K562 (cell line): ENCODE data around the gene OLR1. TPM values are rescaled to one million over a fixed set of nuclear protein-coding genes. Genes with fewer than 3 reads are reported as not detected.

ENCODE experiments used
- HNRNPLL ChIP-seq: fragments of 200-400 bp; formaldehyde crosslinking; IDR thresholded peaks from 2 replicates; pipeline ENCODE4 v1.6.1; 2017; ENCODE audit warnings: low read length, low read depth, mild to moderate bottlenecking; ENCODE audit not compliant: poor library complexity, severe bottlenecking
- KDM1A ChIP-seq, 2 experiments: fragments of 450-650 bp; IDR thresholded peaks; 2 replicates each; pipeline ENCODE4 v1.6.1; 2016; ENCODE audit warnings: mild to moderate bottlenecking in 2 of 2
- NFATC3 ChIP-seq: fragments of 450-650 bp; IDR thresholded peaks from 2 replicates; pipeline ENCODE4 v1.6.1; 2017; ENCODE audit warnings: mild to moderate bottlenecking
- NFXL1 ChIP-seq: fragments of 450-650 bp; formaldehyde crosslinking; IDR thresholded peaks from 2 replicates; pipeline ENCODE4 v1.4.0; 2021; ENCODE audit warnings: mild to moderate bottlenecking
- POLR2G ChIP-seq: fragments of 200-400 bp; formaldehyde crosslinking; IDR thresholded peaks from 2 replicates; pipeline ENCODE4 v1.6.1; 2017; ENCODE audit warnings: low read depth, mild to moderate bottlenecking, antibody characterized with exemption, low read length, moderate library complexity
- RBBP5 ChIP-seq: fragments of 200-600 bp; sonication (generic); IDR thresholded peaks from 2 replicates; pipeline ENCODE4 v1.6.1; 2012; ENCODE audit warnings: borderline replicate concordance, mild to moderate bottlenecking, low read length, control low read depth, inconsistent platforms; ENCODE audit not compliant: insufficient read depth, poor library complexity, severe bottlenecking
- RBM15 ChIP-seq: fragments of 200-400 bp; formaldehyde crosslinking; IDR thresholded peaks from 2 replicates; pipeline ENCODE4 v1.6.1; 2018; ENCODE audit warnings: mild to moderate bottlenecking, low read length, moderate library complexity; ENCODE audit not compliant: insufficient read depth
- SIN3B ChIP-seq: fragments of 450-650 bp; IDR thresholded peaks from 2 replicates; pipeline ENCODE4 v1.6.1; 2017; ENCODE audit warnings: low read depth, mild to moderate bottlenecking, moderate library complexity
- TAF9B ChIP-seq: fragments of 450-650 bp; IDR thresholded peaks from 2 replicates; pipeline ENCODE4 v1.6.1; 2018; ENCODE audit warnings: mild to moderate bottlenecking; ENCODE audit not compliant: partially characterized antibody
- ZNF785 ChIP-seq: fragments of 250-450 bp; sonication (Bioruptor Pico); IDR thresholded peaks from 2 replicates; pipeline ENCODE4 v1.4.0; 2020; ENCODE audit warnings: mild to moderate bottlenecking
- ZNF830 ChIP-seq: fragments of 250-450 bp; sonication (Bioruptor Pico); IDR thresholded peaks from 2 replicates; pipeline ENCODE4 v1.5.0; 2021; ENCODE audit warnings: mild to moderate bottlenecking
- polyA plus RNA-seq, 8 experiments: library from polyadenylated mRNA; depleted of rRNA in 4 of 8; stranded (reverse) in 5 of 8; unstranded in 3 of 8; fragments of >200 nt; fragmentation: Nextera tagmentation in 2 of 8; fragmentation: Illumina TruSeq in 1 of 8; extraction: Ambion mirVana in 2 of 8; extraction: Trizol in 1 of 8; gene quantifications; 2 replicates each; pipeline versions ENCODE4 v1.2.1 to v1.2.3, GENCODE V29; 2011 to 2014; ENCODE audit warnings: inconsistent platforms in 1 of 8, missing spikeins in 1 of 8
- total RNA-seq, 7 experiments: library from RNA; depleted of rRNA in 6 of 7; stranded (reverse); fragments of >200 nt in 6 of 7; fragmentation: Illumina TruSeq in 2 of 7; extraction: Trizol in 2 of 7; gene quantifications; 2 replicates each; pipeline versions ENCODE4 v1.2.1 to v1.2.3, GENCODE V29; 2011 to 2021; ENCODE audit warnings: low replicate concordance in 1 of 7
- TF ChIP-seq, protein P1 (sequence below): fragments of 450-650 bp; IDR thresholded peaks from 2 replicates; pipeline ENCODE4 v1.6.1; 2017; ENCODE audit warnings: antibody characterized with exemption, mild to moderate bottlenecking
- TF ChIP-seq, protein P2 (sequence below): fragments of 450-650 bp; IDR thresholded peaks from 2 replicates; pipeline ENCODE4 v1.6.1; 2018; ENCODE audit not compliant: partially characterized antibody
- TF ChIP-seq, protein P3 (sequence below): fragments of 200-800 bp; sonication (Bioruptor generic); IDR thresholded peaks from 2 replicates; pipeline ENCODE4 v1.6.1; 2017; ENCODE audit warnings: missing genetic modification characterization, missing compliant biosample characterization
- TF ChIP-seq, protein P4 (sequence below): fragments of 450-650 bp; IDR thresholded peaks from 2 replicates; pipeline ENCODE4 v1.6.1; 2017; ENCODE audit warnings: mild to moderate bottlenecking, moderate library complexity

Gene OLR1
- total and polyA plus RNA-seq, 9 of the 15 experiments (the other 6 are each of a cell fraction or from before 2014, with no cell fraction given): not detected

DNA sequence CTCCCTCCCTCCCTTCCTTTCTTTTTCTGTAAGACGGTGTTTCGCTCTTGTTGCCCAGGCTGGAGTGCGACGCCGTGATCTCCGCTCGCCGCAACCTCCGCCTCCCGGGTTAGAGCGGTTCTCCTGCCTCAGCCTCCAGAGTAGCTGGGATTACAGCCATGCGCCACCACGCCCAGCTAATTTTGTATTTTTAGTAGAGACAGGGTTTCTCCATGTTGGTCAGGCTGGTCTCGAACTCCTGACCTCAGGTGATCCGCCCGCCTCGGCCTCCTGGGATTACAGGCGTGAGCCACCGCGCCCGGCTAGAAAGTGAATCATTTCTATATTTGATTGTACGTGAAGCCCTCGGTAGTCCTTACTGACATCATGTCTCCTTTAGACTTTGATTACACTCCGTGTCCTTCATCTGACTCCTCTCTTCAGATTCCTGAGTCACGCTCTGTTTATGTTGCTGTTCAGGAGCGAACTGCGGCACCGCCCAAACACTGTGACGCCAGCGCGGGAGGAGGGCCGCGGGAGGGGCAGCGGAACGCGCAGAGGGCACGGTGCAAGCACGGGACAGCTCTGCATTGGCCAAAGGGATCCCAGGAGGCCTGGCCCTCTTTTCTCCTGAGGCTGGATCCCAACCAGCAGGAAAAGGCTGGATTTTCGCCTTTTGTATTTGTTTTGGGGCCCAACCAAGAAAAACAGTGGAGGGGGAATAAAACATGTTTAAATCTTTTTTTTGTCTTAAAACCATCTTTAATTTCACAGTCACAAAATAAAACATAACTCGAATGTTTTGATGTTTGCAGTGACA, 40.2 kb upstream of the OLR1 start (continued):
- TF ChIP-seq, protein P1, sequence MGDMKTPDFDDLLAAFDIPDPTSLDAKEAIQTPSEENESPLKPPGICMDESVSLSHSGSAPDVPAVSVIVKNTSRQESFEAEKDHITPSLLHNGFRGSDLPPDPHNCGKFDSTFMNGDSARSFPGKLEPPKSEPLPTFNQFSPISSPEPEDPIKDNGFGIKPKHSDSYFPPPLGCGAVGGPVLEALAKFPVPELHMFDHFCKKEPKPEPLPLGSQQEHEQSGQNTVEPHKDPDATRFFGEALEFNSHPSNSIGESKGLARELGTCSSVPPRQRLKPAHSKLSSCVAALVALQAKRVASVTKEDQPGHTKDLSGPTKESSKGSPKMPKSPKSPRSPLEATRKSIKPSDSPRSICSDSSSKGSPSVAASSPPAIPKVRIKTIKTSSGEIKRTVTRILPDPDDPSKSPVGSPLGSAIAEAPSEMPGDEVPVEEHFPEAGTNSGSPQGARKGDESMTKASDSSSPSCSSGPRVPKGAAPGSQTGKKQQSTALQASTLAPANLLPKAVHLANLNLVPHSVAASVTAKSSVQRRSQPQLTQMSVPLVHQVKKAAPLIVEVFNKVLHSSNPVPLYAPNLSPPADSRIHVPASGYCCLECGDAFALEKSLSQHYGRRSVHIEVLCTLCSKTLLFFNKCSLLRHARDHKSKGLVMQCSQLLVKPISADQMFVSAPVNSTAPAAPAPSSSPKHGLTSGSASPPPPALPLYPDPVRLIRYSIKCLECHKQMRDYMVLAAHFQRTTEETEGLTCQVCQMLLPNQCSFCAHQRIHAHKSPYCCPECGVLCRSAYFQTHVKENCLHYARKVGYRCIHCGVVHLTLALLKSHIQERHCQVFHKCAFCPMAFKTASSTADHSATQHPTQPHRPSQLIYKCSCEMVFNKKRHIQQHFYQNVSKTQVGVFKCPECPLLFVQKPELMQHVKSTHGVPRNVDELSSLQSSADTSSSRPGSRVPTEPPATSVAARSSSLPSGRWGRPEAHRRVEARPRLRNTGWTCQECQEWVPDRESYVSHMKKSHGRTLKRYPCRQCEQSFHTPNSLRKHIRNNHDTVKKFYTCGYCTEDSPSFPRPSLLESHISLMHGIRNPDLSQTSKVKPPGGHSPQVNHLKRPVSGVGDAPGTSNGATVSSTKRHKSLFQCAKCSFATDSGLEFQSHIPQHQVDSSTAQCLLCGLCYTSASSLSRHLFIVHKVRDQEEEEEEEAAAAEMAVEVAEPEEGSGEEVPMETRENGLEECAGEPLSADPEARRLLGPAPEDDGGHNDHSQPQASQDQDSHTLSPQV: 0 out of 2 replicates have a peak, but pooled peaks have one; percentile 20
- TF ChIP-seq ZNF785 (no peak), NFATC3 (no peak), POLR2G (peak; percentile 70), SIN3B (no peak), RBBP5 (peak; percentile 9), ZNF830 (CRISPR knock-in tag) (no peak), KDM1A (IDR thresholded peaks at IDR 0.05) (peak; percentile 40 to 57; a peak in 2 of 4 replicates), HNRNPLL (no peak), NFXL1 (no peak), TAF9B (peak; percentile 33), RBM15 (no peak)
- TF ChIP-seq, protein P2, sequence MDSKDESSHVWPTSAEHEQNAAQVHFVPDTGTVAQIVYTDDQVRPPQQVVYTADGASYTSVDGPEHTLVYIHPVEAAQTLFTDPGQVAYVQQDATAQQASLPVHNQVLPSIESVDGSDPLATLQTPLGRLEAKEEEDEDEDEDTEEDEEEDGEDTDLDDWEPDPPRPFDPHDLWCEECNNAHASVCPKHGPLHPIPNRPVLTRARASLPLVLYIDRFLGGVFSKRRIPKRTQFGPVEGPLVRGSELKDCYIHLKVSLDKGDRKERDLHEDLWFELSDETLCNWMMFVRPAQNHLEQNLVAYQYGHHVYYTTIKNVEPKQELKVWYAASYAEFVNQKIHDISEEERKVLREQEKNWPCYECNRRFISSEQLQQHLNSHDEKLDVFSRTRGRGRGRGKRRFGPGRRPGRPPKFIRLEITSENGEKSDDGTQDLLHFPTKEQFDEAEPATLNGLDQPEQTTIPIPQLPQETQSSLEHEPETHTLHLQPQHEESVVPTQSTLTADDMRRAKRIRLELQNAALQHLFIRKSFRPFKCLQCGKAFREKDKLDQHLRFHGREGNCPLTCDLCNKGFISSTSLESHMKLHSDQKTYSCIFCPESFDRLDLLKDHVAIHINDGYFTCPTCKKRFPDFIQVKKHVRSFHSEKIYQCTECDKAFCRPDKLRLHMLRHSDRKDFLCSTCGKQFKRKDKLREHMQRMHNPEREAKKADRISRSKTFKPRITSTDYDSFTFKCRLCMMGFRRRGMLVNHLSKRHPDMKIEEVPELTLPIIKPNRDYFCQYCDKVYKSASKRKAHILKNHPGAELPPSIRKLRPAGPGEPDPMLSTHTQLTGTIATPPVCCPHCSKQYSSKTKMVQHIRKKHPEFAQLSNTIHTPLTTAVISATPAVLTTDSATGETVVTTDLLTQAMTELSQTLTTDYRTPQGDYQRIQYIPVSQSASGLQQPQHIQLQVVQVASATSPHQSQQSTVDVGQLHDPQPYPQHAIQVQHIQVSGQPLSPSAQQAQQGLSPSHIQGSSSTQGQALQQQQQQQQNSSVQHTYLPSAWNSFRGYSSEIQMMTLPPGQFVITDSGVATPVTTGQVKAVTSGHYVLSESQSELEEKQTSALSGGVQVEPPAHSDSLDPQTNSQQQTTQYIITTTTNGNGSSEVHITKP: no peak
- TF ChIP-seq, protein P3, sequence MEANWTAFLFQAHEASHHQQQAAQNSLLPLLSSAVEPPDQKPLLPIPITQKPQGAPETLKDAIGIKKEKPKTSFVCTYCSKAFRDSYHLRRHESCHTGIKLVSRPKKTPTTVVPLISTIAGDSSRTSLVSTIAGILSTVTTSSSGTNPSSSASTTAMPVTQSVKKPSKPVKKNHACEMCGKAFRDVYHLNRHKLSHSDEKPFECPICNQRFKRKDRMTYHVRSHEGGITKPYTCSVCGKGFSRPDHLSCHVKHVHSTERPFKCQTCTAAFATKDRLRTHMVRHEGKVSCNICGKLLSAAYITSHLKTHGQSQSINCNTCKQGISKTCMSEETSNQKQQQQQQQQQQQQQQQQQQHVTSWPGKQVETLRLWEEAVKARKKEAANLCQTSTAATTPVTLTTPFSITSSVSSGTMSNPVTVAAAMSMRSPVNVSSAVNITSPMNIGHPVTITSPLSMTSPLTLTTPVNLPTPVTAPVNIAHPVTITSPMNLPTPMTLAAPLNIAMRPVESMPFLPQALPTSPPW: peak; percentile 94
- TF ChIP-seq, protein P4, sequence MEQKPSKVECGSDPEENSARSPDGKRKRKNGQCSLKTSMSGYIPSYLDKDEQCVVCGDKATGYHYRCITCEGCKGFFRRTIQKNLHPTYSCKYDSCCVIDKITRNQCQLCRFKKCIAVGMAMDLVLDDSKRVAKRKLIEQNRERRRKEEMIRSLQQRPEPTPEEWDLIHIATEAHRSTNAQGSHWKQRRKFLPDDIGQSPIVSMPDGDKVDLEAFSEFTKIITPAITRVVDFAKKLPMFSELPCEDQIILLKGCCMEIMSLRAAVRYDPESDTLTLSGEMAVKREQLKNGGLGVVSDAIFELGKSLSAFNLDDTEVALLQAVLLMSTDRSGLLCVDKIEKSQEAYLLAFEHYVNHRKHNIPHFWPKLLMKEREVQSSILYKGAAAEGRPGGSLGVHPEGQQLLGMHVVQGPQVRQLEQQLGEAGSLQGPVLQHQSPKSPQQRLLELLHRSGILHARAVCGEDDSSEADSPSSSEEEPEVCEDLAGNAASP: no peak
